ENCODE data around the gene RBFA.

DNA sequence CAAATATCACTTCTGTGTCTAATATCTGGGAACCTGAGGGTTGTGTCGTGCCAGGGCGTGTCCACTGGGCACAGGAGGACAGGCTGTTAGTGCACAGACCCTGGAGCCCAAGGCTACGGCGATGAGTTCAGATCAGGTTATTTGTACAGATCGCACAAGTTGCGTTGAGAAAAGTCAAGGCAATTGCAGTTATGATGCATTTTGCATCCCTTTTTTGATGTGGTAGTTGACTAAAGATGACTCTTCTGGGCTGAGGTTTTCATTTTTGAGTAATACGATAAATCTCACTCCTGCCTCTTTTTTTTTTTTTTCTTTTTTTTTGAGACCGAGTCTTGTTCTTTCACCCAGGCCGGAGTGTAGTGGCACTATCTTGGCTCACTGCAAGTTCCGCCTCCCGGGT, 7.2 kb downstream of the RBFA start:
- TF ChIP-seq, protein P1, sequence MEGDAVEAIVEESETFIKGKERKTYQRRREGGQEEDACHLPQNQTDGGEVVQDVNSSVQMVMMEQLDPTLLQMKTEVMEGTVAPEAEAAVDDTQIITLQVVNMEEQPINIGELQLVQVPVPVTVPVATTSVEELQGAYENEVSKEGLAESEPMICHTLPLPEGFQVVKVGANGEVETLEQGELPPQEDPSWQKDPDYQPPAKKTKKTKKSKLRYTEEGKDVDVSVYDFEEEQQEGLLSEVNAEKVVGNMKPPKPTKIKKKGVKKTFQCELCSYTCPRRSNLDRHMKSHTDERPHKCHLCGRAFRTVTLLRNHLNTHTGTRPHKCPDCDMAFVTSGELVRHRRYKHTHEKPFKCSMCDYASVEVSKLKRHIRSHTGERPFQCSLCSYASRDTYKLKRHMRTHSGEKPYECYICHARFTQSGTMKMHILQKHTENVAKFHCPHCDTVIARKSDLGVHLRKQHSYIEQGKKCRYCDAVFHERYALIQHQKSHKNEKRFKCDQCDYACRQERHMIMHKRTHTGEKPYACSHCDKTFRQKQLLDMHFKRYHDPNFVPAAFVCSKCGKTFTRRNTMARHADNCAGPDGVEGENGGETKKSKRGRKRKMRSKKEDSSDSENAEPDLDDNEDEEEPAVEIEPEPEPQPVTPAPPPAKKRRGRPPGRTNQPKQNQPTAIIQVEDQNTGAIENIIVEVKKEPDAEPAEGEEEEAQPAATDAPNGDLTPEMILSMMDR (conservative IDR thresholded peaks at IDR 0.05 in 1 of 2, IDR thresholded peaks at IDR 0.05 in 1 of 2; ENCODE audit: low read depth in 1 of 2, low read length in 2 of 2), result no peak
- no peak for TF ChIP-seq EZH2 (IDR thresholded peaks at IDR 0.05; ENCODE audit: low read length, missing control alignments)
